SH-SY5Y (cell line): ENCODE results near the gene UACA.

Source experiments
- GATA2 ChIP-seq: IDR thresholded peaks from 2 replicates; pipeline ENCODE4 v1.6.1; 2011; ENCODE audit warnings: mild to moderate bottlenecking, low read depth, low read length
- GATA3 ChIP-seq: IDR thresholded peaks from 2 replicates; pipeline ENCODE4 v1.6.1; 2011; ENCODE audit warnings: low read depth, mild to moderate bottlenecking, low read length, moderate library complexity

GRCh38 chr15:70795311-70795665 lies 31.9 kb upstream of the UACA start:
- no peak for TF ChIP-seq GATA2
- no peak for TF ChIP-seq GATA3
